Retinal pigment epithelial cell (primary cell): Measurements from ENCODE around the gene C1orf105.

Experiments
- DNase-seq: peaks from one replicate; pipeline ENCODE4 v3.0.0-alpha.2; 2010; ENCODE audit warnings: low read depth
- H3K4me3 ChIP-seq: 2 replicates; pipeline ENCODE4 v1.5.1; 2011; ENCODE audit warnings: mild to moderate bottlenecking, low read length, control low read depth, moderate library complexity
- CTCF ChIP-seq: conservative IDR thresholded peaks from 2 replicates; pipeline ENCODE4 v1.5.1; 2011; ENCODE audit warnings: low read depth, low read length, control low read depth, inconsistent platforms

Gene C1orf105

GRCh38 chr1:172507741-172508140 is 87.3 kb downstream of the C1orf105 start:
- DNase-seq = no peak
- H3K4me3 ChIP-seq = no peak overlapping the region
- TF ChIP-seq CTCF = no peak

- TF ChIP-seq CTCF = no peak
These were observed 90.0 kb downstream of the C1orf105 start for GRCh38 chr1:172510479-172510878.

GRCh38 chr1:172512591-172512990 is 92.1 kb downstream of the C1orf105 start:
- DNase-seq = no peak
- H3K4me3 ChIP-seq = no peak overlapping the region
- TF ChIP-seq CTCF = no peak

More at GRCh38 chr1:172510479-172510878, 90.0 kb downstream of the C1orf105 start:
- no peak for DNase-seq
- H3K4me3 ChIP-seq = no peak overlapping the region

- DNase-seq = no peak
- H3K4me3 ChIP-seq = no peak overlapping the region
- no peak for TF ChIP-seq CTCF
These were observed 93.0 kb downstream of the C1orf105 start for GRCh38 chr1:172513479-172513878.

GRCh38 chr1:172514108-172514507 is 93.6 kb downstream of the C1orf105 start:
- TF ChIP-seq CTCF = no peak
- no peak for DNase-seq
- no peak overlapping the region for H3K4me3 ChIP-seq

GRCh38 chr1:172515436-172515835 is 95.0 kb downstream of the C1orf105 start:
- no peak overlapping the region for H3K4me3 ChIP-seq
- no peak for TF ChIP-seq CTCF
- no peak for DNase-seq

GRCh38 chr1:172515927-172516326 is 95.4 kb downstream of the C1orf105 start:
- DNase-seq = no peak
- no peak overlapping the region for H3K4me3 ChIP-seq
- no peak for TF ChIP-seq CTCF
